Liver (tissue), 9 donors: ENCODE measurements around the gene DLL1. TPM values are rescaled to one million over a fixed set of nuclear protein-coding genes. Genes with fewer than 3 reads are reported as not detected.

Experiments used
- DNase-seq: peaks from one replicate; pipeline ENCODE4 v3.0.0-alpha.2; 2017; ENCODE audit warnings: low spot score
- H3K27ac ChIP-seq, 2 donors: one replicate each; pipeline ENCODE4 v1.7.0; 2013; ENCODE audit warnings: inconsistent platforms in 2 of 2, low read length in 2 of 2, control low read depth in 1 of 2, low read depth in 1 of 2, mild to moderate bottlenecking in 1 of 2
- H3K27me3 ChIP-seq, 4 donors: one replicate each; pipeline versions ENCODE4 v1.6.1 to v1.7.0; 2013; ENCODE audit warnings: low read length in 3 of 4, inconsistent platforms in 1 of 4, mild to moderate bottlenecking in 1 of 4, moderate library complexity in 1 of 4; ENCODE audit not compliant: control insufficient read depth in 4 of 4, insufficient read depth in 4 of 4
- H3K36me3 ChIP-seq, 4 donors: one replicate each; pipeline versions ENCODE4 v1.6.1 to v1.7.0; 2013; ENCODE audit warnings: low read length in 3 of 4, mild to moderate bottlenecking in 3 of 4, low read depth in 1 of 4, moderate library complexity in 1 of 4; ENCODE audit not compliant: control insufficient read depth in 4 of 4, insufficient read depth in 3 of 4
- H3K4me1 ChIP-seq, 4 donors: one replicate each; pipeline versions ENCODE4 v1.6.1 to v1.7.0; 2013; ENCODE audit warnings: low read length in 3 of 4, mild to moderate bottlenecking in 3 of 4, moderate library complexity in 1 of 4; ENCODE audit not compliant: control insufficient read depth in 4 of 4, insufficient read depth in 4 of 4
- H3K4me3 ChIP-seq, 3 donors: one replicate each; pipeline versions ENCODE4 v1.6.1 to v1.7.0; 2013; ENCODE audit warnings: low read length in 3 of 3, control low read depth in 1 of 3, low read depth in 1 of 3, mild to moderate bottlenecking in 1 of 3
- H3K9ac ChIP-seq, 2 donors: one replicate each; pipeline ENCODE4 v1.7.0; 2013; ENCODE audit warnings: low read length in 2 of 2, mild to moderate bottlenecking in 2 of 2, moderate library complexity in 2 of 2, control low read depth in 1 of 2, low read depth in 1 of 2
- H3K9me3 ChIP-seq, 4 donors: one replicate each; pipeline versions ENCODE4 v1.6.1 to v1.7.0; 2013; ENCODE audit warnings: low read length in 3 of 4; ENCODE audit not compliant: control insufficient read depth in 4 of 4
- EGR1 ChIP-seq, 2 donors: IDR thresholded peaks; 2 replicates each; pipeline ENCODE4 v1.6.1; 2016 to 2018; ENCODE audit warnings: antibody characterized with exemption in 2 of 2, low read depth in 2 of 2
- FOXA1 ChIP-seq: IDR thresholded peaks from 2 replicates; pipeline ENCODE4 v1.6.1; 2016; ENCODE audit warnings: antibody characterized with exemption
- GABPA ChIP-seq, 2 donors: IDR thresholded peaks in 1 of 2; conservative IDR thresholded peaks in 1 of 2; 2 replicates each; pipeline ENCODE4 v1.6.1; 2016; ENCODE audit warnings: antibody characterized with exemption in 2 of 2, mild to moderate bottlenecking in 1 of 2, moderate library complexity in 1 of 2
- HNF4A ChIP-seq, 2 donors: conservative IDR thresholded peaks; 2 replicates each; pipeline ENCODE4 v1.6.1; 2016; ENCODE audit warnings: antibody characterized with exemption in 2 of 2, mild to moderate bottlenecking in 2 of 2
- HNF4G ChIP-seq: IDR thresholded peaks from 2 replicates; pipeline ENCODE4 v1.6.1; 2016; ENCODE audit warnings: antibody characterized with exemption
- JUND ChIP-seq, 2 donors: IDR thresholded peaks; 2 replicates each; pipeline ENCODE4 v1.6.1; 2016; ENCODE audit warnings: antibody characterized with exemption in 2 of 2
- NR2F2 ChIP-seq: IDR thresholded peaks from 2 replicates; pipeline ENCODE4 v1.6.1; 2016; ENCODE audit warnings: antibody characterized with exemption
- SP1 ChIP-seq: IDR thresholded peaks from 2 replicates; pipeline ENCODE4 v1.6.1; 2018; ENCODE audit warnings: antibody characterized with exemption, mild to moderate bottlenecking
- WGBS: extraction: QIAGEN DNeasy Blood & Tissue Kit; methylation state at CpG from one replicate; pipeline ENCODE4 v1.1.7; 2013; 5-methylcytosine and 5-hydroxymethylcytosine counted together
- polyA plus RNA-seq, 2 donors: library from polyadenylated mRNA; stranded (reverse) in 1 of 2; unstranded in 1 of 2; fragments of 200-250 nt in 1 of 2; fragments of >200 nt in 1 of 2; fragmentation: Nextera tagmentation in 1 of 2; extraction: Ambion mirVana in 1 of 2; gene quantifications; one replicate each; pipeline versions ENCODE4 v1.2.1 to v1.2.3, GENCODE V29; 2013 to 2015
- total RNA-seq, 2 donors: library from RNA; depleted of rRNA; stranded (reverse); fragments of >200 nt; gene quantifications; one replicate each; pipeline ENCODE4 v1.2.3, GENCODE V29; 2014
- TF ChIP-seq, protein P1 (sequence below): fragments of 150-350 bp; IDR thresholded peaks from 2 replicates; pipeline ENCODE4 v1.5.1; 2017; ENCODE audit warnings: improper control_type of control experiment, low read depth, low read length; ENCODE audit not compliant: missing input control
- TF ChIP-seq, protein P2 (sequence below): IDR thresholded peaks from 2 replicates; pipeline ENCODE4 v1.6.1; 2016; ENCODE audit warnings: antibody characterized with exemption
- TF ChIP-seq, protein P3 (sequence below): IDR thresholded peaks from 2 replicates; pipeline ENCODE4 v1.6.1; 2016; ENCODE audit warnings: antibody characterized with exemption, mild to moderate bottlenecking
- donor health status: healthy.
- donor health status: healthy.
- donor health status: healthy.
- donor health status: healthy.
- donor health status: healthy.

DLL1 gene
- total and polyA plus RNA-seq, 4 donors = 1.0 to 2.3 (median 1.7) TPM

DNA sequence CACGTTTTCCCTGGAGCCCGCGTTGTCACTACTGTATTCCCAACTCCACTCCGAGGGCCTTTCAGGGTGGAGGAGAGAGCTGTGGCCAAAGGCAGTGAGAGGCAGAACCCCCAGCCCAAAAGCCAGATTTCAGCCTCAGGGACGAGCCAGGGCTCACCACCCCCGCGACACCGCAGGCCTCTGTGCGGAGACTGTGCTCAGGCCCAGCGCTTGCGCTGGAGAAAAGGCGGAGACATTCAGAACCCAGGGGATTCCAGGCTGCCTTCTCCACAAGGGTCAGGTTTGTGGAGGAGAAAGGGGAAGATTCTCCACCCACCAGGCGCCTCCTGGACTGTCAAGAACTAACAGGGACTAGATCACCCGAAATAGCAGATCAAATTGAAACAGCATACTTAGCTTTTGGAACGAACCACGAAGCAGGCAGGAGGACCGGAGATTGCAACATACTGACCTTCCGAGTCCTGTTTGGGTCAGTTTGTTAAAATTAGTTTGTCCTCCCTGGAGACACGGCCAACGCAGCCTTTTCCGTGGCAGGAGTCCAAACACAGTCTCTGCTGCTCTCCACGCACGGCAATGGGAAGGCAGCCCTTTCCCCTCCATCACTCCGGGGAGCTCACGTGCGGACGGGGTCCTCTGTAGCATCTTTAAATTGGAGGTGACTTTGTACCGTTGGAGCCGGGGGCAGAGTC is 14.4 kb downstream of the DLL1 start (continued):
- TF ChIP-seq, protein P1, sequence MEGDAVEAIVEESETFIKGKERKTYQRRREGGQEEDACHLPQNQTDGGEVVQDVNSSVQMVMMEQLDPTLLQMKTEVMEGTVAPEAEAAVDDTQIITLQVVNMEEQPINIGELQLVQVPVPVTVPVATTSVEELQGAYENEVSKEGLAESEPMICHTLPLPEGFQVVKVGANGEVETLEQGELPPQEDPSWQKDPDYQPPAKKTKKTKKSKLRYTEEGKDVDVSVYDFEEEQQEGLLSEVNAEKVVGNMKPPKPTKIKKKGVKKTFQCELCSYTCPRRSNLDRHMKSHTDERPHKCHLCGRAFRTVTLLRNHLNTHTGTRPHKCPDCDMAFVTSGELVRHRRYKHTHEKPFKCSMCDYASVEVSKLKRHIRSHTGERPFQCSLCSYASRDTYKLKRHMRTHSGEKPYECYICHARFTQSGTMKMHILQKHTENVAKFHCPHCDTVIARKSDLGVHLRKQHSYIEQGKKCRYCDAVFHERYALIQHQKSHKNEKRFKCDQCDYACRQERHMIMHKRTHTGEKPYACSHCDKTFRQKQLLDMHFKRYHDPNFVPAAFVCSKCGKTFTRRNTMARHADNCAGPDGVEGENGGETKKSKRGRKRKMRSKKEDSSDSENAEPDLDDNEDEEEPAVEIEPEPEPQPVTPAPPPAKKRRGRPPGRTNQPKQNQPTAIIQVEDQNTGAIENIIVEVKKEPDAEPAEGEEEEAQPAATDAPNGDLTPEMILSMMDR = no peak
- TF ChIP-seq NR2F2 = peak; percentile 95

DNA sequence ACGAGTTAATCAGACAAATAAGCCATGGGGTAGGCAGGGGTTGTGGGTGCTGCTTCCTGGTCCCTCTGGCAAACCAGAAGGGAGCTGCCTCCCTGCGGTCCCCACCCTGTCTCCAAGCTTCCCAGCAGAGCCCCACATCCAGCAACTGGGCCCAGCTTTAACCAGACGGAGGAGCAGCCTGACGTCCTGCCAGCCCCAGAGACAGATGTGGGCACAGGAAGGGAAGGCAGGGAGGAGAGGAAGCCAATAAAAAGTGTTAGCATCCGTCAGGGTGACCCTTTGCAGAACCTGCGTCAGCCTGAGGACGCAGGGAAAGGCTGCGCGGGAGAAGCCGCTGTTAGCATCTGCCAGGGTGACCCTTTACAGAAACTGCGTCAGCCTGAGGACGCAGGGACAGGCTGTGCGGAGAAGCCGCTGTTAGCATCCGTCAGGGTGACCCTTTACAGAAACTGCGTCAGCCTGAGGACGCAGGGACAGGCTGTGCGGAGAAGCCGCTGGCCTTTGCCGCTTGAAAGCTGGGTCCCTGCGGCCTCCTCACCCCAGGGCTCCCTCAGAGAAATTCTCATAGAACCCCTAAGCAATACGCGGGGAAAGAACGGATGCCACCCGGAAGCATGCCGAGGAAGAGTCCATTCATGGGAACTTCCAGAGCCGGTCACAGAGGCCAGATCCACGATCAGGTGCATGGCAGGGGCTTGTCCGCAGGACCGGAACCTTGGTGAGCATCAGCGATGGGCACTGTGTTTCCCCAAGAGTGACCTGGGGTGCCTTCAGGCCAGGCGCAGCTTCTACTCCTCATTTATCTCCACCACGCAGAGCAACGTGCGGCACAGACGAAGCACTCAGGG is 15.9 kb downstream of the DLL1 start:
- no peak overlapping the region for H3K4me3 ChIP-seq
- no peak for DNase-seq
- peaks cover 0 to 9% (median 4%) of the 10 kb centered on the region in 4 donors for H3K4me1 ChIP-seq
- no peak overlapping the region for H3K9ac ChIP-seq
- H3K27me3 ChIP-seq = no peaks in the 10 kb centered on the region
- TF ChIP-seq HNF4G (no peak), GABPA (IDR thresholded peaks at IDR 0.05 in 1 of 2, conservative IDR thresholded peaks at IDR 0.05 in 1 of 2) (no peak), SP1 (no peak), NR2F2 (peak; percentile 76)
- TF ChIP-seq, protein P2, sequence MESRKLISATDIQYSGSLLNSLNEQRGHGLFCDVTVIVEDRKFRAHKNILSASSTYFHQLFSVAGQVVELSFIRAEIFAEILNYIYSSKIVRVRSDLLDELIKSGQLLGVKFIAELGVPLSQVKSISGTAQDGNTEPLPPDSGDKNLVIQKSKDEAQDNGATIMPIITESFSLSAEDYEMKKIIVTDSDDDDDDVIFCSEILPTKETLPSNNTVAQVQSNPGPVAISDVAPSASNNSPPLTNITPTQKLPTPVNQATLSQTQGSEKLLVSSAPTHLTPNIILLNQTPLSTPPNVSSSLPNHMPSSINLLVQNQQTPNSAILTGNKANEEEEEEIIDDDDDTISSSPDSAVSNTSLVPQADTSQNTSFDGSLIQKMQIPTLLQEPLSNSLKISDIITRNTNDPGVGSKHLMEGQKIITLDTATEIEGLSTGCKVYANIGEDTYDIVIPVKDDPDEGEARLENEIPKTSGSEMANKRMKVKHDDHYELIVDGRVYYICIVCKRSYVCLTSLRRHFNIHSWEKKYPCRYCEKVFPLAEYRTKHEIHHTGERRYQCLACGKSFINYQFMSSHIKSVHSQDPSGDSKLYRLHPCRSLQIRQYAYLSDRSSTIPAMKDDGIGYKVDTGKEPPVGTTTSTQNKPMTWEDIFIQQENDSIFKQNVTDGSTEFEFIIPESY = no peak
- 87% methylated on average over 36 of the region's 36 CpGs for WGBS
- no peaks in the 10 kb centered on the region for H3K36me3 ChIP-seq
- H3K9me3 ChIP-seq = no peaks in the 10 kb centered on the region
- H3K27ac ChIP-seq = no peak overlapping the region

DNA sequence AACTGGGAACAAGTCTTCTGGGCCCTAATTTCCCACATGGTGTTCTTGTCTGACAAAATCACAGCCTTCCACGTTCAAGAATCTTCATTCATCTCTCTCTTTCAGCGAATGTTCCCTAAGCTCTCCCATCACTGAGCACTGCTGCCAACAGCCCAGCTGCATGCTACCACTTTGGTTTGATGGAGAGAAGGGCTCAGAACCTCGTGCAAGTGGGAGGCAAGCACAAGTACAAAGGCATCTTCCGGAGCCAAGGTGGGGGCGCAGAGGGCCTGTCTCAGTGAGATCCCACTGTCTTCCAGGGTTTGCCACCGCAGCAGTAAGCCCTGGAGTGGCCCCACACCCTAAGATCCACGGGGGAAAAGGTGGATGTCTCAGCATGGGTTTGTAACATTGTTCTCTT is 17.2 kb downstream of the DLL1 start:
- no peak overlapping the region for H3K4me3 ChIP-seq
- TF ChIP-seq FOXA1 = no peak
- no peak for TF ChIP-seq HNF4G
- no peak for TF ChIP-seq HNF4A (conservative IDR thresholded peaks at IDR 0.05)
- no peak for TF ChIP-seq SP1
- no peak for TF ChIP-seq NR2F2
- TF ChIP-seq EGR1 (IDR thresholded peaks at IDR 0.05; ENCODE audit: low read depth in 2 of 2) = no peak
- no peak for TF ChIP-seq JUND (IDR thresholded peaks at IDR 0.05)
- TF ChIP-seq, protein P3, sequence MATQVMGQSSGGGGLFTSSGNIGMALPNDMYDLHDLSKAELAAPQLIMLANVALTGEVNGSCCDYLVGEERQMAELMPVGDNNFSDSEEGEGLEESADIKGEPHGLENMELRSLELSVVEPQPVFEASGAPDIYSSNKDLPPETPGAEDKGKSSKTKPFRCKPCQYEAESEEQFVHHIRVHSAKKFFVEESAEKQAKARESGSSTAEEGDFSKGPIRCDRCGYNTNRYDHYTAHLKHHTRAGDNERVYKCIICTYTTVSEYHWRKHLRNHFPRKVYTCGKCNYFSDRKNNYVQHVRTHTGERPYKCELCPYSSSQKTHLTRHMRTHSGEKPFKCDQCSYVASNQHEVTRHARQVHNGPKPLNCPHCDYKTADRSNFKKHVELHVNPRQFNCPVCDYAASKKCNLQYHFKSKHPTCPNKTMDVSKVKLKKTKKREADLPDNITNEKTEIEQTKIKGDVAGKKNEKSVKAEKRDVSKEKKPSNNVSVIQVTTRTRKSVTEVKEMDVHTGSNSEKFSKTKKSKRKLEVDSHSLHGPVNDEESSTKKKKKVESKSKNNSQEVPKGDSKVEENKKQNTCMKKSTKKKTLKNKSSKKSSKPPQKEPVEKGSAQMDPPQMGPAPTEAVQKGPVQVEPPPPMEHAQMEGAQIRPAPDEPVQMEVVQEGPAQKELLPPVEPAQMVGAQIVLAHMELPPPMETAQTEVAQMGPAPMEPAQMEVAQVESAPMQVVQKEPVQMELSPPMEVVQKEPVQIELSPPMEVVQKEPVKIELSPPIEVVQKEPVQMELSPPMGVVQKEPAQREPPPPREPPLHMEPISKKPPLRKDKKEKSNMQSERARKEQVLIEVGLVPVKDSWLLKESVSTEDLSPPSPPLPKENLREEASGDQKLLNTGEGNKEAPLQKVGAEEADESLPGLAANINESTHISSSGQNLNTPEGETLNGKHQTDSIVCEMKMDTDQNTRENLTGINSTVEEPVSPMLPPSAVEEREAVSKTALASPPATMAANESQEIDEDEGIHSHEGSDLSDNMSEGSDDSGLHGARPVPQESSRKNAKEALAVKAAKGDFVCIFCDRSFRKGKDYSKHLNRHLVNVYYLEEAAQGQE = no peak
- no peaks in the 10 kb centered on the region for H3K9me3 ChIP-seq
- peaks cover 0 to 8% (median 4%) of the 10 kb centered on the region in 4 donors for H3K4me1 ChIP-seq
- no peak for DNase-seq
- H3K9ac ChIP-seq = no peak overlapping the region
- H3K27me3 ChIP-seq = no peaks in the 10 kb centered on the region
- H3K27ac ChIP-seq = no peak overlapping the region
- H3K36me3 ChIP-seq = no peaks in the 10 kb centered on the region
- WGBS = 81% methylated on average over 7 of the region's 7 CpGs
